ENCODE results near the gene SENP8. TPM values are rescaled to one million over a fixed set of nuclear protein-coding genes. Genes with fewer than 3 reads are reported as not detected.

Gene SENP8
- total RNA-seq, 2 experiments from 2014 or later = 0.69 to 4.6 TPM

- DNase-seq (ENCODE audit: low spot score) = no peak
- Histone ChIP-seq H3K9me2 (ENCODE audit: insufficient read depth, low read length) (no peaks in the 10 kb centered on the region), H2AFZ (ENCODE audit: low read length) (no peak overlapping the region), H3K9me3 (ENCODE audit: low read length) (no peaks in the 10 kb centered on the region), H3K4me1 (ENCODE audit: insufficient read depth, low read length, poor library complexity, severe bottlenecking) (peaks cover 56% of the 10 kb centered on the region), H3K36me3 (ENCODE audit: insufficient read depth, low read length) (no peaks in the 10 kb centered on the region), H3K4me3 (ENCODE audit: low read depth, low read length, poor library complexity, severe bottlenecking) (no peak overlapping the region), H4K20me1 (ENCODE audit: insufficient read depth, low read length) (peaks cover 4% of the 10 kb centered on the region; the same call in 1 of the 2 replicates), H3K79me2 (ENCODE audit: insufficient read depth, low read depth, low read length) (peaks cover 57% of the 10 kb centered on the region), H3K4me2 (ENCODE audit: low read length) (no peak overlapping the region), H3K27ac (ENCODE audit: low read depth, low read length, poor library complexity, severe bottlenecking) (no peak overlapping the region)
- TF ChIP-seq EZH2phosphoT487 (IDR thresholded peaks at IDR 0.05; ENCODE audit: borderline replicate concordance, low read depth, low read length) = no peak
- TF ChIP-seq CTCF (conservative IDR thresholded peaks at IDR 0.05; ENCODE audit: low read length) = no peak
- no TSS peak for BruUV-seq (replicated peaks)
- POLR2A ChIA-PET = interaction anchor here (0.5 to 3.0 kb wide), 2 partner anchors 7 to 10 kb away, joined by 8 to 13 read pairs; no protein-coding TSS in a partner anchor
- CTCF ChIA-PET (ENCODE audit: unreplicated experiment) = interaction anchor here (0.6 kb wide), 1 partner anchor 26 kb away, joined by 3 read pairs; no protein-coding TSS in a partner anchor
- intact Hi-C loops (cut with micrococcal nuclease; ENCODE audit: unreplicated experiment) = no loop called here
Observed at GRCh38 chr15:72106068-72106467, 12.1 kb upstream of the SENP8 start.

DNA sequence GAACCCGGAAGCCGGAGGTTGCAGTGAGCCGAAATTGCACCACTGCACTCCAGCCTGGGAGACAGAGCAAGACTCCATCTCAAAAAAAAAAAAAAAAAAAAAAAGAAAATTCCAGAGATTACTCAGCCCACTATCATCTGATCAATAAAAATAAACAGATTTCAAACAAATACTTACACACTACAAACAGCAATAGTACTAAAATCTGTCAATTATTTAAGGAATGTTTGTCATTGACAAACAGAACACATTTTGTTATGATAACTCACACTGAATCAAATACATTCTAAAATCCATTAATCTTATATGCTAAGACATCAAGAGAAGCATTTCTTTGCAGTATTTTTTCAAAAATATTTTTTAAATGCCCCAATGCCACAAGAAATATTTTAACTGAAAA is 7.8 kb upstream of the SENP8 start:
- H3K9me3 ChIP-seq (ENCODE audit: low read length) = no peaks in the 10 kb centered on the region
- H3K4me2 ChIP-seq (ENCODE audit: low read length) = no peak overlapping the region
- peaks cover 33% of the 10 kb centered on the region for H3K4me1 ChIP-seq (ENCODE audit: insufficient read depth, low read length, poor library complexity, severe bottlenecking)
- no peak overlapping the region for H2AFZ ChIP-seq (ENCODE audit: low read length)
- no peak overlapping the region for H3K4me3 ChIP-seq (ENCODE audit: low read depth, low read length, poor library complexity, severe bottlenecking)
- no peaks in the 10 kb centered on the region for H3K9me2 ChIP-seq (ENCODE audit: insufficient read depth, low read length)
- peaks cover 12% of the 10 kb centered on the region; the same call in 1 of the 2 replicates for H4K20me1 ChIP-seq (ENCODE audit: insufficient read depth, low read length)
- POLR2A ChIA-PET = interaction anchor here (0.6 to 1.2 kb wide), 4 partner anchors 8 to 49 kb away, joined by 3 to 5 read pairs (median 3); partner anchors contain the start of genes MYO9A and SENP8
- H3K79me2 ChIP-seq (ENCODE audit: insufficient read depth, low read depth, low read length) = peaks cover 76% of the 10 kb centered on the region
- intact Hi-C loops (cut with micrococcal nuclease; ENCODE audit: unreplicated experiment) = no loop called here
- CTCF ChIA-PET (ENCODE audit: unreplicated experiment) = no interaction called here
- no peaks in the 10 kb centered on the region for H3K36me3 ChIP-seq (ENCODE audit: insufficient read depth, low read length)
- H3K27ac ChIP-seq (ENCODE audit: low read depth, low read length, poor library complexity, severe bottlenecking) = no peak overlapping the region
- BruUV-seq (replicated peaks) = no TSS peak
- no peak for DNase-seq (ENCODE audit: low spot score)
- no peak for TF ChIP-seq EZH2phosphoT487 (IDR thresholded peaks at IDR 0.05; ENCODE audit: borderline replicate concordance, low read depth, low read length)
- TF ChIP-seq CTCF (conservative IDR thresholded peaks at IDR 0.05; ENCODE audit: low read length) = no peak

GRCh38 chr15:72112116-72112515 is 6.1 kb upstream of the SENP8 start:
- TF ChIP-seq EZH2phosphoT487 (IDR thresholded peaks at IDR 0.05; ENCODE audit: borderline replicate concordance, low read depth, low read length) = no peak
- TF ChIP-seq CTCF (conservative IDR thresholded peaks at IDR 0.05; ENCODE audit: low read length) = no peak
- no peak overlapping the region for H3K4me2 ChIP-seq (ENCODE audit: low read length)
- H2AFZ ChIP-seq (ENCODE audit: low read length) = no peak overlapping the region
- intact Hi-C loops (cut with micrococcal nuclease; ENCODE audit: unreplicated experiment) = no loop called here
- H3K4me3 ChIP-seq (ENCODE audit: low read depth, low read length, poor library complexity, severe bottlenecking) = no peak overlapping the region
- peaks cover 16% of the 10 kb centered on the region; the same call in 1 of the 2 replicates for H4K20me1 ChIP-seq (ENCODE audit: insufficient read depth, low read length)
- no peaks in the 10 kb centered on the region for H3K9me2 ChIP-seq (ENCODE audit: insufficient read depth, low read length)
- no peaks in the 10 kb centered on the region for H3K9me3 ChIP-seq (ENCODE audit: low read length)
- peaks cover 78% of the 10 kb centered on the region for H3K79me2 ChIP-seq (ENCODE audit: insufficient read depth, low read depth, low read length)
- DNase-seq (ENCODE audit: low spot score) = no peak
- H3K4me1 ChIP-seq (ENCODE audit: insufficient read depth, low read length, poor library complexity, severe bottlenecking) = peaks cover 35% of the 10 kb centered on the region
- BruUV-seq (replicated peaks) = no TSS peak
- H3K27ac ChIP-seq (ENCODE audit: low read depth, low read length, poor library complexity, severe bottlenecking) = no peak overlapping the region
- ChIA-PET CTCF (ENCODE audit: unreplicated experiment) (no interaction called here), POLR2A (interaction anchor here (0.7 to 1.2 kb wide), 3 partner anchors 8 to 27 kb away, joined by 3 to 4 read pairs (median 4); no protein-coding TSS in a partner anchor)
- H3K36me3 ChIP-seq (ENCODE audit: insufficient read depth, low read length) = no peaks in the 10 kb centered on the region
